K562 (cell line): ENCODE data around the gene CACNG1. TPM values are rescaled to one million over a fixed set of nuclear protein-coding genes. Genes with fewer than 3 reads are reported as not detected.

ENCODE experiments used
- ATAC-seq: fragments of 200-7000 bp; cut with Tn5 transposase; 3 replicates; pipeline ENCODE4 v1.9.1; 2020; ENCODE audit warnings: moderate library complexity
- BruUV-seq: library from RNA; stranded (reverse); fragments of 400-500 nt; replicated peaks from 2 replicates; lab custom pipeline; 2021; lab: Mats Ljungman, UMichigan
- CTCF ChIA-PET: fragments of 300-600 bp; formaldehyde crosslinking; extraction: SDS; loops from one replicate; lab custom pipeline; 2021; ENCODE audit warnings: low intra/inter-chr PET ratio; lab: Yijun Ruan, JAX
- POLR2A ChIA-PET: fragments of 300-600, 350-650 bp; sonication (Branson Sonifier 250); formaldehyde crosslinking; extraction: SDS; loops from one replicate; lab custom pipeline; 2021; ENCODE audit warnings: antibody characterized with exemption, inconsistent platforms; lab: Yijun Ruan, JAX
- DNase-seq, 4 experiments: peaks; one replicate each; pipeline versions ENCODE4 v3.0.0 to v3.0.0-alpha.2; 2011 to 2018; ENCODE audit warnings: low spot score in 3 of 4, mixed read lengths in 3 of 4; ENCODE audit errors: extremely low read depth in 1 of 4
- FAIRE-seq: peaks from 2 replicates; lab custom pipeline; 2011; peaks lifted over from hg19 to GRCh38; lab: Jason Lieb, UNC
- H2AFZ ChIP-seq: 2 replicates; pipeline ENCODE4 v1.6.0; 2011; ENCODE audit warnings: low read depth, low read length, control low read depth, inconsistent platforms
- H3K27ac ChIP-seq: fragments of 200-600 bp; 3 replicates; pipeline ENCODE4 v1.8.0; 2011; ENCODE audit warnings: low read depth, mild to moderate bottlenecking, control low read depth, inconsistent platforms, low read length, moderate library complexity, mixed read lengths; ENCODE audit errors: extremely low read depth
- H3K27me3 ChIP-seq, 2 experiments: fragments of 300-600 bp in 1 of 2; 2 replicates in 1 of 2; 3 replicates in 1 of 2; pipeline versions ENCODE4 v1.6.0 to v1.8.0; 2011; ENCODE audit warnings: inconsistent platforms in 2 of 2, low read length in 2 of 2, mild to moderate bottlenecking in 1 of 2, mixed read lengths in 1 of 2, moderate library complexity in 1 of 2; ENCODE audit not compliant: control insufficient read depth in 2 of 2, insufficient read depth in 2 of 2
- H3K36me3 ChIP-seq: fragments of 300-600 bp; 3 replicates; pipeline ENCODE4 v1.8.0; 2011; ENCODE audit warnings: mild to moderate bottlenecking, low read length, inconsistent platforms; ENCODE audit not compliant: control insufficient read depth, insufficient read depth
- H3K4me1 ChIP-seq, 2 experiments: fragments of 200-600 bp in 1 of 2; replicated peaks in 1 of 2; 2 replicates in 1 of 2; 3 replicates in 1 of 2; pipeline versions ENCODE4 v1.5.1 to v1.8.0; 2011; ENCODE audit warnings: inconsistent platforms in 2 of 2, low read length in 2 of 2, mild to moderate bottlenecking in 1 of 2, mixed read lengths in 1 of 2, moderate library complexity in 1 of 2; ENCODE audit not compliant: control insufficient read depth in 2 of 2, insufficient read depth in 2 of 2
- H3K4me2 ChIP-seq: 2 replicates; pipeline ENCODE4 v1.6.1; 2011; ENCODE audit warnings: low read length, control low read depth, inconsistent platforms, mixed read lengths; ENCODE audit not compliant: insufficient read depth
- H3K4me3 ChIP-seq: fragments of 200-600 bp; sonication (generic), shearing (Covaris generic); 2 replicates; pipeline ENCODE4 v1.5.1; 2016; ENCODE audit warnings: control low read depth, inconsistent platforms
- H3K79me2 ChIP-seq: fragments of 200-600 bp; 3 replicates; pipeline ENCODE4 v1.8.0; 2011; ENCODE audit warnings: low read length, inconsistent platforms; ENCODE audit not compliant: control insufficient read depth, insufficient read depth
- H3K9ac ChIP-seq, 2 experiments: 2 replicates each; pipeline versions ENCODE4 v1.6.0 to v1.6.1; 2011; ENCODE audit warnings: low read depth in 2 of 2, low read length in 2 of 2, control low read depth in 1 of 2, inconsistent platforms in 1 of 2, mild to moderate bottlenecking in 1 of 2, mixed read lengths in 1 of 2; ENCODE audit not compliant: insufficient read depth in 1 of 2
- H3K9me1 ChIP-seq: one replicate; pipeline ENCODE4 v1.6.0; 2011; ENCODE audit warnings: inconsistent platforms, mild to moderate bottlenecking, low read length, moderate library complexity; ENCODE audit not compliant: control insufficient read depth, insufficient read depth
- H3K9me3 ChIP-seq: replicated peaks from 2 replicates; pipeline ENCODE4 v1.5.1; 2011; ENCODE audit warnings: low read depth, low read length, inconsistent platforms; ENCODE audit not compliant: control insufficient read depth, insufficient read depth
- H4K20me1 ChIP-seq: replicated peaks from 2 replicates; pipeline ENCODE4 v1.6.1; 2011; ENCODE audit warnings: low read length, inconsistent platforms, mixed read lengths; ENCODE audit not compliant: control insufficient read depth, insufficient read depth
- CBFA2T3 ChIP-seq: fragments of 450-650 bp; IDR thresholded peaks from 2 replicates; pipeline ENCODE4 v1.6.1; 2017
- CBX5 ChIP-seq: IDR thresholded peaks from 2 replicates; pipeline ENCODE4 v1.6.1; 2014; ENCODE audit warnings: low read depth, borderline replicate concordance
- CBX8 ChIP-seq: fragments of 200-600 bp; sonication (generic); IDR thresholded peaks from 2 replicates; pipeline ENCODE4 v1.6.1; 2012; ENCODE audit warnings: borderline replicate concordance, mixed run types, low read depth, mild to moderate bottlenecking, moderate library complexity, mixed read lengths, low read length, control low read depth, inconsistent platforms; ENCODE audit not compliant: poor library complexity, severe bottlenecking; ENCODE audit errors: extremely low read depth
- FOXM1 ChIP-seq, 2 experiments: fragments of 450-650 bp in 1 of 2; sonication (generic) in 1 of 2; formaldehyde crosslinking in 1 of 2; IDR thresholded peaks; 2 replicates each; pipeline versions ENCODE4 v1.6.1 to v1.9.0; 2017 to 2022; ENCODE audit warnings: low read depth in 2 of 2, mild to moderate bottlenecking in 2 of 2, missing genetic modification reagents in 1 of 2, moderate library complexity in 1 of 2
- GABPB1 ChIP-seq: sonication (generic); formaldehyde crosslinking; IDR thresholded peaks from 2 replicates; pipeline ENCODE4 v1.8.0; 2022; ENCODE audit warnings: mild to moderate bottlenecking, missing genetic modification reagents
- NELFE ChIP-seq: IDR thresholded peaks from 2 replicates; pipeline ENCODE4 v1.6.1; 2011; ENCODE audit warnings: mild to moderate bottlenecking; ENCODE audit not compliant: insufficient read depth, insufficient read length
- SP2 ChIP-seq: IDR thresholded peaks from 2 replicates; pipeline ENCODE4 v1.6.1; 2011; ENCODE audit warnings: mild to moderate bottlenecking, low read depth, low read length, moderate library complexity; ENCODE audit not compliant: poor library complexity, severe bottlenecking; ENCODE audit errors: extremely low read depth
- TEAD2 ChIP-seq: fragments of 450-650 bp; IDR thresholded peaks from 2 replicates; pipeline ENCODE4 v1.6.1; 2016; ENCODE audit warnings: missing genetic modification characterization, control low read depth, missing compliant biosample characterization
- ZKSCAN3 ChIP-seq: fragments of 250-450 bp; sonication (Bioruptor Pico); IDR thresholded peaks from 2 replicates; pipeline ENCODE4 v1.4.0; 2020
- WGBS: fragments of 100-300 bp; shearing (Covaris generic); methylation state at CpG from one replicate; pipeline ENCODE4 v1.1.6; 2016; ENCODE audit warnings: low coverage, mixed read lengths; ENCODE audit not compliant: insufficient coverage; ENCODE audit errors: missing lambda C conversion rate; 5-methylcytosine and 5-hydroxymethylcytosine counted together
- in situ Hi-C: fragments of 300-500 bp; cut with MboI; formaldehyde crosslinking; loops from 4 replicates; pipeline ENCODE4 v1.15.0; 2018; ENCODE audit warnings: inconsistent platforms, mixed read lengths
- intact Hi-C: fragments of 100-400 bp; cut with micrococcal nuclease; formaldehyde crosslinking; loops from 2 replicates; pipeline ENCODE4 v1.14.2; 2022
- polyA plus RNA-seq, 8 experiments: library from polyadenylated mRNA; depleted of rRNA in 4 of 8; stranded (reverse) in 5 of 8; unstranded in 3 of 8; fragments of >200 nt; fragmentation: Nextera tagmentation in 2 of 8; fragmentation: Illumina TruSeq in 1 of 8; extraction: Ambion mirVana in 2 of 8; extraction: Trizol in 1 of 8; gene quantifications; 2 replicates each; pipeline versions ENCODE4 v1.2.1 to v1.2.3, GENCODE V29; 2011 to 2014; ENCODE audit warnings: inconsistent platforms in 1 of 8, missing spikeins in 1 of 8
- total RNA-seq, 7 experiments: library from RNA; depleted of rRNA in 6 of 7; stranded (reverse); fragments of >200 nt in 6 of 7; fragmentation: Illumina TruSeq in 2 of 7; extraction: Trizol in 2 of 7; gene quantifications; 2 replicates each; pipeline versions ENCODE4 v1.2.1 to v1.2.3, GENCODE V29; 2011 to 2021; ENCODE audit warnings: low replicate concordance in 1 of 7
- TF ChIP-seq, protein P1 (sequence below): fragments of 450-650 bp; formaldehyde crosslinking; IDR thresholded peaks from 2 replicates; pipeline ENCODE4 v1.4.0; 2020; ENCODE audit warnings: mild to moderate bottlenecking
- TF ChIP-seq, protein P2 (sequence below), 2 experiments: fragments of 450-650 bp in 1 of 2; sonication (generic) in 1 of 2; formaldehyde crosslinking in 1 of 2; IDR thresholded peaks in 1 of 2; conservative IDR thresholded peaks in 1 of 2; 2 replicates each; pipeline versions ENCODE4 v1.6.1 to v1.8.1; 2016 to 2023; ENCODE audit warnings: mild to moderate bottlenecking in 2 of 2, moderate library complexity in 2 of 2, inconsistent platforms in 1 of 2, missing genetic modification reagents in 1 of 2

CACNG1 gene
- total and polyA plus RNA-seq, 9 of the 15 experiments (the other 6 are each of a cell fraction or from before 2014, with no cell fraction given): not detected

DNA sequence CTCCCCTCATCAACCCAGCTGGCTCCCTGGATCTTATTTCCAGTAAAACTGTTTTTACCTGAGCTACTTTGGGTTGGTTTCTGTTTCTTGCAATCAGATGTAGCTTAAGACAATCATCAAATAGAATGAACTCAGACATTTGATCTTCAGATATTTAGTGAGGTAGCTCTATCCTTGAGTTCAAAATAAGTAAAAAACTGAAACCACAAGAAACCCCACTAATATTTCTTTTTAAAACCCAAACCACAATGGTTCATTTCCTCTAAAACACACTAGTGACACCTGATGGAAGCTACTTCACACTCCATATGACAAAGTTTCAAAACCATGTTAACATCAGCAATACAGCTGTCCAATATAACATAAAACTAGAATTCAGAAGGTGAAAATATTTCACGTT lies 37.8 kb downstream of the CACNG1 start:
- Histone ChIP-seq H2AFZ (no peak overlapping the region), H3K27me3 (no peaks in the 10 kb centered on the region), H3K4me3 (no peak overlapping the region), H3K9me1 (no peaks in the 10 kb centered on the region), H3K79me2 (no peaks in the 10 kb centered on the region), H3K9me3 (no peaks in the 10 kb centered on the region), H3K27ac (no peak overlapping the region), H3K4me2 (no peak overlapping the region), H4K20me1 (no peaks in the 10 kb centered on the region), H3K36me3 (peaks cover 46% of the 10 kb centered on the region), H3K4me1 (no peaks in the 10 kb centered on the region), H3K9ac (no peak overlapping the region)
- no peak for ATAC-seq
- in situ Hi-C loops: no loop called here
- no peak for FAIRE-seq
- TF ChIP-seq FOXM1 (IDR thresholded peaks at IDR 0.05; ENCODE audit: low read depth) (no peak), FOXM1 (CRISPR knock-in tag; IDR thresholded peaks at IDR 0.05; ENCODE audit: low read depth) (no peak), GABPB1 (CRISPR knock-in tag) (no peak), CBFA2T3 (no peak), CBX5 (no peak), ZKSCAN3 (CRISPR knock-in tag) (no peak), TEAD2 (tag) (no peak), NELFE (no peak), CBX8 (no peak), SP2 (no peak)
- TF ChIP-seq, protein P1, sequence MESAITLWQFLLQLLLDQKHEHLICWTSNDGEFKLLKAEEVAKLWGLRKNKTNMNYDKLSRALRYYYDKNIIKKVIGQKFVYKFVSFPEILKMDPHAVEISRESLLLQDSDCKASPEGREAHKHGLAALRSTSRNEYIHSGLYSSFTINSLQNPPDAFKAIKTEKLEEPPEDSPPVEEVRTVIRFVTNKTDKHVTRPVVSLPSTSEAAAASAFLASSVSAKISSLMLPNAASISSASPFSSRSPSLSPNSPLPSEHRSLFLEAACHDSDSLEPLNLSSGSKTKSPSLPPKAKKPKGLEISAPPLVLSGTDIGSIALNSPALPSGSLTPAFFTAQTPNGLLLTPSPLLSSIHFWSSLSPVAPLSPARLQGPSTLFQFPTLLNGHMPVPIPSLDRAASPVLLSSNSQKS (CRISPR knock-in tag): no peak
- TF ChIP-seq, protein P2, sequence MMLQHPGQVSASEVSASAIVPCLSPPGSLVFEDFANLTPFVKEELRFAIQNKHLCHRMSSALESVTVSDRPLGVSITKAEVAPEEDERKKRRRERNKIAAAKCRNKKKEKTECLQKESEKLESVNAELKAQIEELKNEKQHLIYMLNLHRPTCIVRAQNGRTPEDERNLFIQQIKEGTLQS (IDR thresholded peaks at IDR 0.05): no peak
- TF ChIP-seq, protein P2 (CRISPR knock-in tag; conservative IDR thresholded peaks at IDR 0.05): no peak
- CTCF ChIA-PET: no interaction called here
- BruUV-seq: no TSS peak
- POLR2A ChIA-PET: interaction anchor here (0.7 to 0.8 kb wide), 2 partner anchors 11 kb away, joined by 3 read pairs; no protein-coding TSS in a partner anchor
- no peak for DNase-seq
- 9% methylated on average over 1 of the region's 1 CpG for WGBS
- intact Hi-C loops: no loop called here
